ENCODE results near the gene TTLL8. TPM values are rescaled to one million over a fixed set of nuclear protein-coding genes. Genes with fewer than 3 reads are reported as not detected.

TTLL8 gene
- total and polyA plus RNA-seq, 2 donors (not counting 3 experiments of a cell fraction or from before 2014, with no cell fraction given) = not detected

- no peaks in the 10 kb centered on the region for H3K36me3 ChIP-seq (ENCODE audit: control insufficient read depth in 2 of 2, extremely low read depth in 1 of 2, insufficient read depth in 2 of 2, low read length in 2 of 2)
- peaks cover 8% of the 10 kb centered on the region for H3K4me1 ChIP-seq (ENCODE audit: control insufficient read depth, extremely low read depth, insufficient read depth, low read length)
- POLR2A ChIA-PET = interaction anchor here (0.7 to 1.4 kb wide), 3 partner anchors 10 to 140 kb away, joined by 3 to 8 read pairs (median 3); partner anchors contain the start of gene PIM3
- H4K20me1 ChIP-seq (replicated peaks; ENCODE audit: control insufficient read depth, extremely low read depth, insufficient read depth, low read length) = no peaks in the 10 kb centered on the region
- no peak for TF ChIP-seq FOS (IDR thresholded peaks at IDR 0.05; ENCODE audit: borderline replicate concordance, insufficient read depth, low read length)
- TF ChIP-seq POLR2AphosphoS5 (IDR thresholded peaks at IDR 0.05; ENCODE audit: insufficient read depth, low read depth, low read length) = no peak
- TF ChIP-seq CTCF (IDR thresholded peaks at IDR 0.05; ENCODE audit: extremely low read depth in 1 of 2, insufficient read depth in 1 of 2, low read depth in 1 of 2, low read length in 2 of 2) = no peak
- TF ChIP-seq POLR2A (IDR thresholded peaks at IDR 0.05; ENCODE audit: low read depth, low read length) = no peak
- no peak for TF ChIP-seq MYC (IDR thresholded peaks at IDR 0.05; ENCODE audit: low read depth, low read length)
- TF ChIP-seq JUN (IDR thresholded peaks at IDR 0.05; ENCODE audit: borderline replicate concordance, insufficient read depth, insufficient read length, low read depth) = no peak
- no peak for TF ChIP-seq MAX (IDR thresholded peaks at IDR 0.05; ENCODE audit: insufficient read depth, insufficient read length)
- TF ChIP-seq GATA2 (IDR thresholded peaks at IDR 0.05; ENCODE audit: insufficient read depth, insufficient read length, low read depth, low read length) = no peak
- no peak for TF ChIP-seq EZH2 (IDR thresholded peaks at IDR 0.05; ENCODE audit: borderline replicate concordance, low read depth, low read length, severe bottlenecking)
- no peaks in the 10 kb centered on the region for H3K27me3 ChIP-seq (ENCODE audit: control insufficient read depth in 2 of 2, insufficient read depth in 2 of 2, low read length in 2 of 2)
- intact Hi-C loops (cut with micrococcal nuclease) = loop anchor here (5.0 to 10.0 kb wide), 2 partner anchors 204 to 233 kb away; partner anchors contain the start of gene SELENOO
- H2AFZ ChIP-seq (ENCODE audit: low read depth, low read length) = no peak overlapping the region
- H3K79me2 ChIP-seq (ENCODE audit: control insufficient read depth, insufficient read depth, low read length) = no peaks in the 10 kb centered on the region
- H3K4me2 ChIP-seq (ENCODE audit: insufficient read depth, low read length) = peak overlapping the region; percentile 23
- H3K27ac ChIP-seq (ENCODE audit: insufficient read depth, low read depth, low read length) = peak overlapping the region; percentile 54
- H3K9me3 ChIP-seq (replicated peaks; ENCODE audit: control insufficient read depth, insufficient read depth, low read length) = no peaks in the 10 kb centered on the region
- no peaks in the 10 kb centered on the region for H3K9me1 ChIP-seq (replicated peaks; ENCODE audit: control insufficient read depth, extremely low read depth, insufficient read depth, low read length)
- peak overlapping the region; percentile 12 to 42 (median 24) for H3K4me3 ChIP-seq (replicated peaks in 1 of 3; ENCODE audit: insufficient read depth in 1 of 3, low read depth in 1 of 3, low read length in 3 of 3)
- BruUV-seq (replicated peaks) = no TSS peak
- dilution Hi-C loops (cut with MboI; ENCODE audit: extremely low pct_ligation_motif_present, low sequenced_read_pairs) = no loop called here
- DNase-seq (ENCODE audit: low read depth, low spot score) (no peak), FAIRE-seq (no peak)
- CTCF ChIA-PET = interaction anchor here (0.6 to 2.1 kb wide), 6 partner anchors 9 to 59 kb away, joined by 3 to 7 read pairs (median 4); no protein-coding TSS in a partner anchor
- peak overlapping the region; percentile 63 for H3K9ac ChIP-seq (replicated peaks; ENCODE audit: extremely low read depth, insufficient read depth, low read length)
These were observed 86.6 kb downstream of the TTLL8 start for GRCh38 chr22:49971232-49972162.
